HEK293 (cell line): ENCODE data around the gene VWA5A.

Experiments
- CTCF ChIA-PET: fragments of 350-600 bp; formaldehyde crosslinking; extraction: SDS; loops from one replicate; lab custom pipeline; 2021; ENCODE audit warnings: antibody characterized with exemption; lab: Yijun Ruan, JAX
- POLR2A ChIA-PET: fragments of 300-600 bp; formaldehyde crosslinking; extraction: SDS; loops from one replicate; lab custom pipeline; 2020; ENCODE audit warnings: antibody characterized with exemption, inconsistent platforms; lab: Yijun Ruan, JAX
- H3K27ac ChIP-seq: fragments of 200-500 bp; sonication (Bioruptor generic); 2 replicates; pipeline ENCODE4 v1.5.1; 2014; ENCODE audit warnings: low read depth, low read length, control low read depth, inconsistent platforms; ENCODE audit errors: extremely low read depth
- H3K36me3 ChIP-seq, 2 experiments: fragments of 200-500 bp in 1 of 2; sonication (Bioruptor generic) in 1 of 2; 1 replicate in 1 of 2; 2 replicates in 1 of 2; pipeline ENCODE4 v1.5.1; 2014 to 2017; ENCODE audit warnings: inconsistent platforms in 2 of 2, low read length in 2 of 2; ENCODE audit not compliant: control insufficient read depth in 2 of 2, insufficient read depth in 1 of 2
- H3K4me1 ChIP-seq: fragments of 200-500 bp; sonication (Bioruptor generic); 2 replicates; pipeline ENCODE4 v1.5.1; 2014; ENCODE audit warnings: mild to moderate bottlenecking, low read length, inconsistent platforms; ENCODE audit not compliant: control insufficient read depth, insufficient read depth
- H3K4me3 ChIP-seq: 2 replicates; pipeline ENCODE4 v1.5.1; 2011; ENCODE audit warnings: low read depth, mild to moderate bottlenecking, control low read depth, low read length, moderate library complexity
- H3K9me3 ChIP-seq: fragments of 200-500 bp; sonication (Bioruptor generic); 2 replicates; pipeline ENCODE4 v1.5.1; 2014; ENCODE audit warnings: low read depth, low read length, inconsistent platforms; ENCODE audit not compliant: control insufficient read depth, insufficient read depth
- AEBP2 ChIP-seq: fragments of 450-650 bp; formaldehyde crosslinking; IDR thresholded peaks from 2 replicates; pipeline ENCODE4 v1.5.1; 2016; ENCODE audit warnings: missing biosample characterization, missing genetic modification characterization, borderline replicate concordance
- PBX3 ChIP-seq: sonication (generic); formaldehyde crosslinking; IDR thresholded peaks from 2 replicates; pipeline ENCODE4 v1.8.1; 2022; ENCODE audit warnings: mild to moderate bottlenecking, moderate library complexity, missing genetic modification reagents
- PRDM10 ChIP-seq: fragments of 450-650 bp; formaldehyde crosslinking; IDR thresholded peaks from 2 replicates; pipeline ENCODE4 v1.5.1; 2016; ENCODE audit warnings: missing biosample characterization, missing genetic modification characterization
- WT1 ChIP-seq: fragments of 450-650 bp; formaldehyde crosslinking; IDR thresholded peaks from 2 replicates; pipeline ENCODE4 v1.5.1; 2016; ENCODE audit warnings: missing biosample characterization, missing genetic modification characterization
- ZBTB17 ChIP-seq: fragments of 450-650 bp; formaldehyde crosslinking; IDR thresholded peaks from 2 replicates; pipeline ENCODE4 v1.5.1; 2016; ENCODE audit warnings: missing biosample characterization, missing genetic modification characterization
- ZBTB20 ChIP-seq: fragments of 450-650 bp; formaldehyde crosslinking; IDR thresholded peaks from 2 replicates; pipeline ENCODE4 v1.5.1; 2016; ENCODE audit warnings: missing biosample characterization, missing genetic modification characterization
- ZNF132 ChIP-seq: fragments of 450-650 bp; formaldehyde crosslinking; IDR thresholded peaks from 2 replicates; pipeline ENCODE4 v1.5.1; 2017; ENCODE audit warnings: missing biosample characterization, missing genetic modification characterization, borderline replicate concordance
- ZNF148 ChIP-seq: fragments of 450-650 bp; formaldehyde crosslinking; IDR thresholded peaks from 2 replicates; pipeline ENCODE4 v1.5.0; 2017; ENCODE audit warnings: missing biosample characterization, missing genetic modification characterization, borderline replicate concordance
- ZNF292 ChIP-seq: fragments of 450-650 bp; formaldehyde crosslinking; IDR thresholded peaks from 2 replicates; pipeline ENCODE4 v1.5.1; 2016; ENCODE audit warnings: low read depth, missing biosample characterization, missing genetic modification characterization, borderline replicate concordance
- ZNF473 ChIP-seq: fragments of 450-650 bp; formaldehyde crosslinking; IDR thresholded peaks from 2 replicates; pipeline ENCODE4 v1.5.1; 2017; ENCODE audit warnings: missing biosample characterization, missing genetic modification characterization
- ZNF514 ChIP-seq: fragments of 450-650 bp; formaldehyde crosslinking; IDR thresholded peaks from 2 replicates; pipeline ENCODE4 v1.5.1; 2016; ENCODE audit warnings: missing biosample characterization, missing genetic modification characterization
- ZNF596 ChIP-seq: fragments of 450-650 bp; IDR thresholded peaks from 2 replicates; pipeline ENCODE4 v1.5.0; 2018; ENCODE audit warnings: missing biosample characterization, mild to moderate bottlenecking, missing genetic modification characterization, moderate library complexity
- ZNF670 ChIP-seq: fragments of 450-650 bp; formaldehyde crosslinking; IDR thresholded peaks from 2 replicates; pipeline ENCODE4 v1.5.1; 2016; ENCODE audit warnings: missing biosample characterization, missing genetic modification characterization, low read depth
- ZNF776 ChIP-seq: fragments of 450-650 bp; formaldehyde crosslinking; IDR thresholded peaks from 2 replicates; pipeline ENCODE4 v1.5.0; 2017; ENCODE audit warnings: missing biosample characterization, missing genetic modification characterization, borderline replicate concordance
- ZNF830 ChIP-seq: fragments of 450-650 bp; IDR thresholded peaks from 2 replicates; pipeline ENCODE4 v1.5.0; 2018; ENCODE audit warnings: missing biosample characterization, missing genetic modification characterization, low read depth, mild to moderate bottlenecking, moderate library complexity
- ZSCAN4 ChIP-seq: fragments of 450-650 bp; formaldehyde crosslinking; IDR thresholded peaks from 2 replicates; pipeline ENCODE4 v1.5.1; 2017; ENCODE audit warnings: missing biosample characterization, missing genetic modification characterization
- ZSCAN5A ChIP-seq: fragments of 450-650 bp; formaldehyde crosslinking; IDR thresholded peaks from 2 replicates; pipeline ENCODE4 v1.5.1; 2016; ENCODE audit warnings: missing biosample characterization, missing genetic modification characterization
- TF ChIP-seq, protein P1 (sequence below): fragments of 450-650 bp; formaldehyde crosslinking; IDR thresholded peaks from 2 replicates; pipeline ENCODE4 v1.5.1; 2016; ENCODE audit warnings: missing biosample characterization, missing genetic modification characterization

VWA5A gene

GRCh38 chr11:124108156-124108555 is 7.1 kb upstream of the VWA5A start:
- TF ChIP-seq AEBP2, result no peak
- TF ChIP-seq ZNF776 (tag by site-specific recombination), result no peak
- TF ChIP-seq, protein P1, sequence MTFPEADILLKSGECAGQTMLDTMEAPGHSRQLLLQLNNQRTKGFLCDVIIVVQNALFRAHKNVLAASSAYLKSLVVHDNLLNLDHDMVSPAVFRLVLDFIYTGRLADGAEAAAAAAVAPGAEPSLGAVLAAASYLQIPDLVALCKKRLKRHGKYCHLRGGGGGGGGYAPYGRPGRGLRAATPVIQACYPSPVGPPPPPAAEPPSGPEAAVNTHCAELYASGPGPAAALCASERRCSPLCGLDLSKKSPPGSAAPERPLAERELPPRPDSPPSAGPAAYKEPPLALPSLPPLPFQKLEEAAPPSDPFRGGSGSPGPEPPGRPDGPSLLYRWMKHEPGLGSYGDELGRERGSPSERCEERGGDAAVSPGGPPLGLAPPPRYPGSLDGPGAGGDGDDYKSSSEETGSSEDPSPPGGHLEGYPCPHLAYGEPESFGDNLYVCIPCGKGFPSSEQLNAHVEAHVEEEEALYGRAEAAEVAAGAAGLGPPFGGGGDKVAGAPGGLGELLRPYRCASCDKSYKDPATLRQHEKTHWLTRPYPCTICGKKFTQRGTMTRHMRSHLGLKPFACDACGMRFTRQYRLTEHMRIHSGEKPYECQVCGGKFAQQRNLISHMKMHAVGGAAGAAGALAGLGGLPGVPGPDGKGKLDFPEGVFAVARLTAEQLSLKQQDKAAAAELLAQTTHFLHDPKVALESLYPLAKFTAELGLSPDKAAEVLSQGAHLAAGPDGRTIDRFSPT (tag by site-specific recombination), result no peak
- no peak for TF ChIP-seq ZBTB17
- no peak for TF ChIP-seq ZNF473 (tag by site-specific recombination)
- no peak for TF ChIP-seq ZSCAN4 (tag by site-specific recombination)
- no peak for TF ChIP-seq PBX3 (CRISPR knock-in tag)
- TF ChIP-seq ZNF132 (tag by site-specific recombination), result no peak
- TF ChIP-seq ZNF148 (tag by site-specific recombination), result no peak
- no peak for TF ChIP-seq WT1
- no peak for TF ChIP-seq ZNF670 (tag by site-specific recombination)
- TF ChIP-seq, all 188 proteins: peak for 0
- H3K9me3 ChIP-seq, result no peaks in the 10 kb centered on the region
- ChIA-PET CTCF (interaction anchor here (0.7 to 1.0 kb wide), 2 partner anchors 36 to 80 kb away, joined by 3 to 4 read pairs; no protein-coding TSS in a partner anchor), POLR2A (no interaction called here)
- H3K4me3 ChIP-seq, result no peak overlapping the region
- no peaks in the 10 kb centered on the region for H3K4me1 ChIP-seq
- no peaks in the 10 kb centered on the region for H3K36me3 ChIP-seq
- no peak overlapping the region for H3K27ac ChIP-seq

DNA sequence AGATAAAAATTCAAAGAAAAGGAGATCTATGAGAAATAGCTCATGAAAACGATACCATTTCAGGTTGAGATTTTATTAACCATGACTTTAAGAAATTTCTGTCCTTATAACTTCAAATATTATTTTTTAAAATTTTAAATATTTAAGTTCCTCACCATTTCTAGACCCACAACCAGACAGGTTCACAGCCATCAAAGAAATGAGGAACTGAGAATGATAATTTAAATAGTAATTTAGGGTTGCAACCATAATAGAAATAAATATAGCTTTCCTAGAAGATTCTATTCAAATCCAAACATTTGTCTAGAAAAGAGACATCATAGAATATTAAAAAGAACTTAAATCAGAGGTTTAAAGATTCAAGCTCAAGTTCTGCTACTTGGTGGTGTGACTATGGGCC is 5.9 kb upstream of the VWA5A start:
- Histone ChIP-seq H3K4me3 (no peak overlapping the region), H3K36me3 (no peaks in the 10 kb centered on the region), H3K9me3 (no peaks in the 10 kb centered on the region), H3K4me1 (no peaks in the 10 kb centered on the region), H3K27ac (no peak overlapping the region)
- CTCF ChIA-PET, result interaction anchor here (1.1 to 1.3 kb wide), 2 partner anchors 33 to 85 kb away, joined by 3 to 7 read pairs; no protein-coding TSS in a partner anchor
- POLR2A ChIA-PET, result no interaction called here
- no peak for TF ChIP-seq ZNF596
- no peak for TF ChIP-seq ZNF830 (tag by site-specific recombination)
- TF ChIP-seq PRDM10 (tag by site-specific recombination), result no peak
- TF ChIP-seq ZSCAN5A, result no peak
- TF ChIP-seq ZNF514 (tag by site-specific recombination), result no peak
- no peak for TF ChIP-seq ZNF292
- no peak for TF ChIP-seq ZBTB20
